GM12801 (cell line): ENCODE results near the gene WBP2.

Experiments used
- CTCF ChIP-seq: IDR thresholded peaks from one replicate; pipeline ENCODE4 v1.5.1; 2011; ENCODE audit warnings: control low read depth; ENCODE audit not compliant: insufficient read length; ENCODE audit errors: extremely low read depth

The WBP2 gene

GRCh38 chr17:75822119-75822799, 32.9 kb downstream of the WBP2 start:
- no peak for TF ChIP-seq CTCF

GRCh38 chr17:75821552-75821951, 33.6 kb downstream of the WBP2 start:
- no peak for TF ChIP-seq CTCF

- TF ChIP-seq CTCF = no peak
Observed at GRCh38 chr17:75820094-75821080, 34.7 kb downstream of the WBP2 start.

GRCh38 chr17:75819678-75820077, 35.5 kb downstream of the WBP2 start:
- TF ChIP-seq CTCF = no peak

GRCh38 chr17:75819116-75819515, 36.0 kb downstream of the WBP2 start:
- no peak for TF ChIP-seq CTCF

- no peak for TF ChIP-seq CTCF
Observed at GRCh38 chr17:75818326-75818885, 36.7 kb downstream of the WBP2 start.

- no peak for TF ChIP-seq CTCF
Observed at GRCh38 chr17:75817571-75817970, 37.6 kb downstream of the WBP2 start.
